HFFc6 (cell line): Measurements from ENCODE around the gene IRF5. TPM values are rescaled to one million over a fixed set of nuclear protein-coding genes. Genes with fewer than 3 reads are reported as not detected.

ENCODE experiments used
- DNase-seq: peaks from one replicate; pipeline ENCODE4 v3.0.0-alpha.2; 2018
- H3K27ac Mint-ChIP-seq: 2 replicates; pipeline ENCODE4 v1.8.0; 2020; ENCODE audit warnings: mild to moderate bottlenecking, mixed read lengths
- H3K27me3 Mint-ChIP-seq: 2 replicates; pipeline ENCODE4 v1.8.0; 2021; ENCODE audit warnings: mild to moderate bottlenecking, moderate library complexity, mixed read lengths; ENCODE audit not compliant: insufficient read depth
- H3K36me3 Mint-ChIP-seq: 2 replicates; pipeline ENCODE4 v1.8.0; 2021; ENCODE audit warnings: low read depth, mixed read lengths
- H3K4me1 Mint-ChIP-seq: 2 replicates; pipeline ENCODE4 v1.8.0; 2020; ENCODE audit warnings: low read depth, mixed read lengths
- H3K4me3 Mint-ChIP-seq: 2 replicates; pipeline ENCODE4 v1.8.0; 2020; ENCODE audit warnings: mild to moderate bottlenecking, moderate library complexity, mixed read lengths
- H3K9me3 Mint-ChIP-seq: 2 replicates; pipeline ENCODE4 v1.8.0; 2020; ENCODE audit warnings: mild to moderate bottlenecking, mixed read lengths
- total RNA-seq, 6 experiments: library from RNA; stranded (reverse); fragmentation: NEBNext Ultra II Directional; extraction: Animal tissue kit (Norgen Biotek cat#: 25700); gene quantifications; 2 replicates in 1 of 6; 3 replicates in 5 of 6; pipeline ENCODE4 v1.2.3, GENCODE V29; 2021
- TF ChIP-seq, protein P1 (sequence below): fragments of 200-600 bp; sonication (generic); IDR thresholded peaks from 2 replicates; pipeline ENCODE4 v1.5.0; 2021; ENCODE audit warnings: antibody characterized with exemption, mild to moderate bottlenecking

Gene IRF5
- total RNA-seq, 6 experiments from 2014 or later, result 0.09 TPM; not detected in 5

DNA sequence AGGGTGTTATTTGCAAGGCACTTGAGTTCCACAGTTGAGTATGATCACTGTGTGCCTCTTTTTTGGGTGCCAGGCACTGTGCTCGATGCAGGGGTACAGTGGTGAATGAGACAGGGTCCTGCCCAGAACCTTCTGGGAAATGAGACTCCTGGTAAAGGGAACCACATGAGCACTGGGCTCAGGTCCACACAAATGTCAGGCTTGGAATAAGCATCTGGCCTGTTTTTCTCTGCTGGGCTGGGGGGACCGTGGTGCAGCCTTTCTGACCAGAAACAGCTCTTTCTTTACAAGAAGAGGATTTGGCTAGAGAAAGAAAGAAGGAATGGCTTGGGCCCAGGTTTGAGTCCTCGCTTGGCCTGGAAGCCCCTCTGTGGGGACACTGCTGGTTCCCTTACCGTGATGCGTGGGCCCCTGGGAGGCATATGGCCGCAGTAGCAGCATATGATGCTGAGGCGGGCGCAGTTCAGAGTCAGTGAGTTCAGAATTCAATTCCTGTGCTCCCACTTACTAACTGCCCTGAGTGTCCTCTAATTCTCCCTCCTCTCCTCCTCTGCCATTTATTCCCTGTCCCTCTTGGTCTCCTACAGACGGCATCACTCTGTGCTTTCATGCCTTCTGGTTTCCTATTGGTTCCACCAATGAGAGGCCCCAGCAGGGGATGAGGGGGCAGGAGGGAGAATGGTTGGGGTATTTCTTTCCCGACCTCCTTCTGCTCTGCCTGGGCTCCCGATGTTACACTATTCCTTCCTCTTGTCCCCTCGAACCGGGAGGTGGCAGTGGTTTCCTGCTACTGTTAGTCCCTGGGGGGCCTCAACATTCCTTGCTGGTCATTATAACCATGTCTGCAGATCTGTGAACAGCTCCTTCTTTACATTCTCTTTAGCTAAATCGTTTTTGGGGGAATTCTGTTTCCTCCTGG, 17.6 kb upstream of the IRF5 start:
- Mint-ChIP-seq H3K36me3 (no peaks in the 10 kb centered on the region), H3K27ac (no peak overlapping the region), H3K4me1 (peaks cover 5% of the 10 kb centered on the region; the same call in 1 of the 2 replicates), H3K4me3 (no peak overlapping the region), H3K27me3 (peaks cover 62% of the 10 kb centered on the region), H3K9me3 (no peaks in the 10 kb centered on the region)
- TF ChIP-seq, protein P1, sequence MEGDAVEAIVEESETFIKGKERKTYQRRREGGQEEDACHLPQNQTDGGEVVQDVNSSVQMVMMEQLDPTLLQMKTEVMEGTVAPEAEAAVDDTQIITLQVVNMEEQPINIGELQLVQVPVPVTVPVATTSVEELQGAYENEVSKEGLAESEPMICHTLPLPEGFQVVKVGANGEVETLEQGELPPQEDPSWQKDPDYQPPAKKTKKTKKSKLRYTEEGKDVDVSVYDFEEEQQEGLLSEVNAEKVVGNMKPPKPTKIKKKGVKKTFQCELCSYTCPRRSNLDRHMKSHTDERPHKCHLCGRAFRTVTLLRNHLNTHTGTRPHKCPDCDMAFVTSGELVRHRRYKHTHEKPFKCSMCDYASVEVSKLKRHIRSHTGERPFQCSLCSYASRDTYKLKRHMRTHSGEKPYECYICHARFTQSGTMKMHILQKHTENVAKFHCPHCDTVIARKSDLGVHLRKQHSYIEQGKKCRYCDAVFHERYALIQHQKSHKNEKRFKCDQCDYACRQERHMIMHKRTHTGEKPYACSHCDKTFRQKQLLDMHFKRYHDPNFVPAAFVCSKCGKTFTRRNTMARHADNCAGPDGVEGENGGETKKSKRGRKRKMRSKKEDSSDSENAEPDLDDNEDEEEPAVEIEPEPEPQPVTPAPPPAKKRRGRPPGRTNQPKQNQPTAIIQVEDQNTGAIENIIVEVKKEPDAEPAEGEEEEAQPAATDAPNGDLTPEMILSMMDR, result no peak
- no peak for DNase-seq

DNA sequence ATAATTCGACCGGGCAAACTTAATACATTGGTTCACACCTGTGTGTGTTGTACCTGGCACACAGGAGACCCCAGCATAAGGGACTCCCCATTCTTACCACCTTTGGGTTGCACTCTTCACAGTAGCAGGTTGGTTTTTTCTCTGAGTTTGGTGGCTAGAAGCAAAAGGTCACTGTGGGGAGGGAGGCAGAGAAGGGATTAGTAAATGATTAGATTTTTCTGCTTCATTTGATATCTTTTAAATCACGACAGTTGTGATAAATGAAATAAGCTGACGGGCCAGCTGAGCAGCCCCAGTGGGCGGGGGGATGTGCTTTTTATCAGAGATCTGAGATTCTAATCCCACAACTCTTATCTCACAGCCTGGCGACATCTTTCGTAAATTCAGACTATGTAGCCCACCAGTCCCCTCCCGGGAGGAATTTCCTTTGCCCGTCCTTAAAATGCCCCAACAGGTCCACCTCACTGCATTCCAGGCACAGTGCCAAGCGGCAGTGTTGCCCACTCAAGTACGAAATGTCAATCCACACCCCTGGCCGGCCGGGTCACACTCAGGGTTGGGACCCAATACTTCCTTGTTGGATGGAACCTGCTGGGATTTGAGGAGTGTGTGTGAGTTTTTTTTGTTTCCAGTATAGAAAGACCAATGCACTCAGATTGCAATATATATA, 16.7 kb upstream of the IRF5 start:
- Mint-ChIP-seq H3K27me3 (peaks cover 59% of the 10 kb centered on the region), H3K27ac (no peak overlapping the region), H3K9me3 (no peaks in the 10 kb centered on the region), H3K36me3 (no peaks in the 10 kb centered on the region), H3K4me3 (no peak overlapping the region), H3K4me1 (no peaks in the 10 kb centered on the region)
- DNase-seq, result no peak
- TF ChIP-seq, protein P1, result no peak

DNA sequence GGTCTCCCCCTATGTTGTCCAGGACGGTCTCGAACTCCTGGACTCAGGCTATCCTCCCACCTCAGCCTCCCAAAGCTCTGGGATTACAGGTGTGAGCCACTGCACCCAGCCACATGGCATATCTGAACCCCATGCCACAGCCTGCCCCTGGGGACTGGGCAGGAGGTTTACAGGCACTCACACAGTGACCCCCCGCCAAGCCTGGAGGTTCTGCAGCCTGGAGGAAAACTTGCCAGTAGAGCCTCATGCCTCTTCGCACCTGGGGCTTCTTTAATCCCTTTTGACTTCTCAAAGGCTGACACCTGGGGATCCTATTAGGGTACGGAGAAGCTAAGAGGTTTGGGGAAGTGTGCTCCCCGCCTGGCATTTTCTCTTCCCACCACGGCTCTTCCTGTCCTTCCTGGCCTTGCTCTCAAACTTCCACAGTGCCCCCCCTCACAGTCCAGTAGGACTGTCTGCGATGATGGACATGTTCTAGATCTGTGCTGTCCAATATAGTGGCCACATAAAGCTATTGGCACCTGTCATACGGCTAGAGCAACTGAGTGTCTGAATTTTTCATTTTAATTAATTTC, 15.8 kb upstream of the IRF5 start:
- no peak overlapping the region for H3K27ac Mint-ChIP-seq
- DNase-seq, result no peak
- no peaks in the 10 kb centered on the region for H3K9me3 Mint-ChIP-seq
- no peak overlapping the region for H3K4me3 Mint-ChIP-seq
- peaks cover 58% of the 10 kb centered on the region for H3K27me3 Mint-ChIP-seq
- no peaks in the 10 kb centered on the region for H3K4me1 Mint-ChIP-seq
- TF ChIP-seq, protein P1, result no peak
- no peaks in the 10 kb centered on the region for H3K36me3 Mint-ChIP-seq

DNA sequence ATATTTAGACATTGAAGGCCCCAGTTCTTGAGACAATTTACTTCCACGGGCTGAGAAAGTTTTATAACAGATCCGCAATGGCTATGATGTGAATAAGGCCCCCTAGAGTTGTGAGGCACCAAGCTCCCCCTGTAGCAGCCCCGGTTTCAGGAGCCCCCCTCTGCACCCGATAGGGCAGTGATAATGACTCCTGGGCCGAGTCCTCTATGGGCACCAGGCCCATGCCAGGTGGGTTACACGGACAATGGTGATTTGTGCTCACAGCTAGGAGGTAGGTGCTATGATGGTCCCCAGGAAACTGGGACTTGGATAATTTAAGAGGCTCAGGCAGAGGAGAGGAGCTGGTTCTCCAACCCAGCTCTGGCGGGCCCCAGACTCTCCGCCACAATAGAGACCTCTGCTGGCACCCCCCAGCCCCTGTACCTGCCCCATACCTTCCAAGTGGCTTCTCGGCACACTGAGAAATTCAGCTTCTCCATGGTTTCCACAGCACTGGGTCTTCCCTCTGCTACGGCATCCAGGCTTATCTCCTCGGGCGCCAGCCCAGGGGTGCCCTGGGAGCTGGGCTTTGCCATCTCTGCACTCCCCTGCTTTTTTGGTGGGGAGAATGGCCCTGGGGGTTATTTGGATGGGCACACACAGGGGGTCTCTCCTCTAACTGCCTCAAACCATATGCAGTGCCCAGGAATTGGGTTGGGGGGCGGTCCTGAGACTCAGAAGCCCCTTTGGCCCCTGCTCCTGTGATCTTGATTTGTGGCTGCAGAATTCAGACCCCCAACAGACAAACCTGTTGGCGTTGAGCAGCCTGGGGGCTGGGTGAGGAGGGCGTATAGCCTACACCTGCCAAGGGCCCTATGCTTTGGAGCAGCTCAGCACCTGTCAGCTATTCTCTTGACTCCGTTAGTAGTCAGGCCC, 15.0 kb upstream of the IRF5 start:
- DNase-seq, result no peak
- Mint-ChIP-seq H3K4me1 (no peaks in the 10 kb centered on the region), H3K36me3 (no peaks in the 10 kb centered on the region), H3K27me3 (peaks cover 57% of the 10 kb centered on the region), H3K4me3 (no peak overlapping the region), H3K27ac (no peak overlapping the region), H3K9me3 (no peaks in the 10 kb centered on the region)
- TF ChIP-seq, protein P1, result no peak

DNA sequence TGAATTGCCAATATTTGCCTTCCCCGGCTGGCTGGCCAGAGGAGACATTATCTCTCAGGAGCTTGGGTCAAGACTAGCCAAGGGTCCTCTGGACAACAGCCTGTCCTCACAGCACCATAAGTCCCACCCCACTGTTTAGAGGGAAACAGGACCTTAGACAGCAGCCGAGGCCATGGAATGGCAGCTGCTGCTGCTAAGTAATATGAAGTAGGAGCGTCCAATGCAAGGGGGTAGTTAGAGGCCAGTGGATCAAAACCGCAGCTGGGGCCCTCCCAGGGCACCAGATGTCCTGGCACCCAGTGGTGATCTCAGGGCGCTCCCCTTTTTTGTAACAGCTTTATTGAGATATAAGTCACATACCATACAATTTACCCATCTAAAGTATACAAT, 14.3 kb upstream of the IRF5 start:
- no peak for DNase-seq

More for the DNA sequence above, 14.3 kb upstream of the IRF5 start:
- Mint-ChIP-seq H3K4me3 (no peak overlapping the region), H3K4me1 (no peaks in the 10 kb centered on the region), H3K9me3 (no peaks in the 10 kb centered on the region), H3K27ac (no peak overlapping the region), H3K27me3 (peaks cover 56% of the 10 kb centered on the region), H3K36me3 (no peaks in the 10 kb centered on the region)
- TF ChIP-seq, protein P1, result no peak
